MM.1S (cell line): Measurements from ENCODE around the gene ZNF776.
"Not testable (repeated sequence)": the region's sequence is repeated elsewhere in the genome, so short reads cannot be mapped to it uniquely, and the experiment has no call there.

Experiments
- DNase-seq: peaks from one replicate; pipeline ENCODE4 v3.0.0-alpha.2; 2015
- H2AFZ ChIP-seq: fragments of 300-600 bp; sonication (generic); 2 replicates; pipeline ENCODE4 v1.6.0; 2016; ENCODE audit warnings: antibody characterized with exemption, low read length
- H3F3A ChIP-seq: fragments of 300-600 bp; sonication (generic); 2 replicates; pipeline ENCODE4 v1.6.1; 2016; ENCODE audit warnings: mild to moderate bottlenecking, antibody characterized with exemption, low read length, moderate library complexity, mixed read lengths; ENCODE audit not compliant: insufficient read depth
- H3K27ac ChIP-seq: fragments of 300-600 bp; sonication (generic); 2 replicates; pipeline ENCODE4 v1.5.1; 2016; ENCODE audit warnings: mild to moderate bottlenecking, low read length
- H3K27me3 ChIP-seq: fragments of 300-600 bp; sonication (generic); replicated peaks from 2 replicates; pipeline ENCODE4 v1.6.0; 2016; ENCODE audit warnings: low read length; ENCODE audit not compliant: insufficient read depth
- H3K36me3 ChIP-seq: fragments of 300-600 bp; sonication (generic); replicated peaks from 2 replicates; pipeline ENCODE4 v1.6.1; 2016; ENCODE audit warnings: mild to moderate bottlenecking, low read length, mixed read lengths; ENCODE audit not compliant: insufficient read depth
- H3K4me1 ChIP-seq: fragments of 300-600 bp; sonication (generic); 2 replicates; pipeline ENCODE4 v1.6.1; 2016; ENCODE audit warnings: low read length, mixed read lengths
- H3K4me2 ChIP-seq: fragments of 300-600 bp; sonication (generic); 2 replicates; pipeline ENCODE4 v1.6.0; 2016; ENCODE audit warnings: low read depth, low read length
- H3K4me3 ChIP-seq: fragments of 300-600 bp; sonication (generic); 2 replicates; pipeline ENCODE4 v1.5.1; 2016; ENCODE audit warnings: low read length, mixed read lengths
- H3K79me2 ChIP-seq: fragments of 300-600 bp; sonication (generic); 2 replicates; pipeline ENCODE4 v1.6.1; 2016; ENCODE audit warnings: mixed run types, low read length, mixed read lengths
- H3K9ac ChIP-seq: fragments of 300-600 bp; sonication (generic); 2 replicates; pipeline ENCODE4 v1.6.1; 2016; ENCODE audit warnings: low read length, mixed read lengths
- H3K9me2 ChIP-seq: fragments of 300-600 bp; sonication (generic); replicated peaks from 2 replicates; pipeline ENCODE4 v1.6.1; 2016; ENCODE audit warnings: mild to moderate bottlenecking, low read length, mixed read lengths; ENCODE audit not compliant: insufficient read depth
- H3K9me3 ChIP-seq: fragments of 300-600 bp; sonication (generic); replicated peaks from 2 replicates; pipeline ENCODE4 v1.6.1; 2016; ENCODE audit warnings: mild to moderate bottlenecking, low read length, mixed read lengths; ENCODE audit not compliant: insufficient read depth
- H4K20me1 ChIP-seq: fragments of 300-600 bp; sonication (generic); 2 replicates; pipeline ENCODE4 v1.6.1; 2016; ENCODE audit warnings: mild to moderate bottlenecking, low read length, moderate library complexity, mixed read lengths; ENCODE audit not compliant: insufficient read depth
- EZH2 ChIP-seq: fragments of 300-600 bp; sonication (generic); optimal IDR thresholded peaks from 2 replicates; pipeline ENCODE3; 2017; ENCODE audit warnings: low read depth, mild to moderate bottlenecking, antibody characterized with exemption, low read length, mixed read lengths
- EZH2phosphoT487 ChIP-seq: fragments of 300-600 bp; sonication (generic); IDR thresholded peaks from 2 replicates; pipeline ENCODE4 v1.6.1; 2018; ENCODE audit warnings: antibody characterized with exemption, low read length
- TF ChIP-seq, protein P1 (sequence below): fragments of 300-600 bp; sonication (generic); IDR thresholded peaks from 2 replicates; pipeline ENCODE4 v1.5.1; 2016; ENCODE audit warnings: antibody characterized with exemption, low read length, mixed read lengths

The ZNF776 gene

DNA sequence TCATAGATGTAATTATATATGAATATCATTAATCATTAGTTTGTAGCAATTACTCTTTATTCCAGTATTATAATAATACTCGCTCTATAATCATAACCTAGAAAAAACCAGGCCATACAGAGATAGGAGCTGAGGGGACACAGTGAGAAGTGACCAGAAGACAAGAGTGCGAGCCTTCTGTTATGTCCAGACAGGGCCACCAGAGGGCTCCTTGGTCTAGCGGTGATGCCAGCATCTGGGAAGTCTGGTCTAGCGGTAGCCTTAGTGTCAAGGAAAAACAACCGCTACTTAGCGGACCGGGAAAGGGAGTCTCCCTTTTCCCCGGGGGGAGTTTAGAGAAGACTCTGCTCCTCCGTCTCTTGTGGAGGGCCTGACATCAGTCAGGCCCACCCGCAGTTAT is 8.3 kb upstream of the ZNF776 start:
- not testable (repeated sequence) for H3K4me3 ChIP-seq, H3K4me2 ChIP-seq, DNase-seq, H4K20me1 ChIP-seq, H3F3A ChIP-seq, H3K9me2 ChIP-seq, H2AFZ ChIP-seq, H3K9me3 ChIP-seq, H3K4me1 ChIP-seq, H3K9ac ChIP-seq, H3K36me3 ChIP-seq, H3K27me3 ChIP-seq, H3K79me2 ChIP-seq, H3K27ac ChIP-seq
- TF ChIP-seq, protein P1, sequence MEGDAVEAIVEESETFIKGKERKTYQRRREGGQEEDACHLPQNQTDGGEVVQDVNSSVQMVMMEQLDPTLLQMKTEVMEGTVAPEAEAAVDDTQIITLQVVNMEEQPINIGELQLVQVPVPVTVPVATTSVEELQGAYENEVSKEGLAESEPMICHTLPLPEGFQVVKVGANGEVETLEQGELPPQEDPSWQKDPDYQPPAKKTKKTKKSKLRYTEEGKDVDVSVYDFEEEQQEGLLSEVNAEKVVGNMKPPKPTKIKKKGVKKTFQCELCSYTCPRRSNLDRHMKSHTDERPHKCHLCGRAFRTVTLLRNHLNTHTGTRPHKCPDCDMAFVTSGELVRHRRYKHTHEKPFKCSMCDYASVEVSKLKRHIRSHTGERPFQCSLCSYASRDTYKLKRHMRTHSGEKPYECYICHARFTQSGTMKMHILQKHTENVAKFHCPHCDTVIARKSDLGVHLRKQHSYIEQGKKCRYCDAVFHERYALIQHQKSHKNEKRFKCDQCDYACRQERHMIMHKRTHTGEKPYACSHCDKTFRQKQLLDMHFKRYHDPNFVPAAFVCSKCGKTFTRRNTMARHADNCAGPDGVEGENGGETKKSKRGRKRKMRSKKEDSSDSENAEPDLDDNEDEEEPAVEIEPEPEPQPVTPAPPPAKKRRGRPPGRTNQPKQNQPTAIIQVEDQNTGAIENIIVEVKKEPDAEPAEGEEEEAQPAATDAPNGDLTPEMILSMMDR: peak; percentile 8; the same call in 1 of the 2 replicates

GRCh38 chr19:57738770-57739169 is 7.8 kb upstream of the ZNF776 start:
- H3K4me3 ChIP-seq, H3K9ac ChIP-seq, H3K4me2 ChIP-seq, H2AFZ ChIP-seq, H3K27me3 ChIP-seq, H3K4me1 ChIP-seq, H3K36me3 ChIP-seq, H3F3A ChIP-seq, H3K9me2 ChIP-seq, H3K27ac ChIP-seq, H3K79me2 ChIP-seq, H3K9me3 ChIP-seq, DNase-seq, H4K20me1 ChIP-seq: not testable (repeated sequence)

GRCh38 chr19:57747472-57747807 is 825 bp downstream of the ZNF776 start:
- no peak for TF ChIP-seq EZH2
- no peak for TF ChIP-seq EZH2phosphoT487
- TF ChIP-seq, protein P1: no peak
- Histone ChIP-seq H3K9ac (no peak overlapping the region), H3K9me3 (no peaks in the 10 kb centered on the region), H3F3A (no peaks in the 10 kb centered on the region), H3K4me1 (no peaks in the 10 kb centered on the region), H3K27me3 (no peaks in the 10 kb centered on the region), H3K9me2 (no peaks in the 10 kb centered on the region), H2AFZ (peak overlapping the region; percentile 79; the same call in 1 of the 2 replicates), H3K79me2 (peaks cover 15% of the 10 kb centered on the region), H4K20me1 (no peaks in the 10 kb centered on the region), H3K4me3 (peak overlapping the region; percentile 79), H3K27ac (no peak overlapping the region), H3K4me2 (peak overlapping the region; percentile 67), H3K36me3 (peaks cover 13% of the 10 kb centered on the region)
- DNase-seq: no peak

DNA sequence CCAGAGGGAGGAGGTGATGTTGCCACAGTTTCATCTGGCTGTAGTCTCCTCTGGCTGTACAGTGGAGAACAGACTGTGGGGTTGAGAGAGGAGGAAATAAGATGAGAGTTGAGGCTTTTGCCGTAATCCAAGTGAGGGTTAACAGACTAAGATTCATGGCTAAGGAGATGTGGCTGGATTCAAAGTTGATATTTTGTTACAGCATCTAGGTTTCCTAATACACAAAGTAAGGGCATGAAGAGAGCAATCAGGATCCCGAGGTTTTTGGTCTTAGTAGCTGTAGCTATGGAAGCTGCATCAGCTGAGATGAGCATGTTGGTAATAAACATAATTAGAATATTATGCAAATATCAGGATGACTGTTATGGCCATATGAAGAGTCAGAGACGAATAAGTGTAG is 1.4 kb downstream of the ZNF776 start:
- 0 out of 2 replicates have a peak overlapping the region, but pooled peaks have one; percentile 67 for H3K4me2 ChIP-seq
- no peaks in the 10 kb centered on the region for H4K20me1 ChIP-seq
- no peak for DNase-seq
- H3K4me3 ChIP-seq: no peak overlapping the region
- H3F3A ChIP-seq: no peaks in the 10 kb centered on the region
- TF ChIP-seq, protein P1: no peak
- TF ChIP-seq EZH2: no peak
- TF ChIP-seq EZH2phosphoT487: no peak
- H3K36me3 ChIP-seq: peaks cover 19% of the 10 kb centered on the region
- no peaks in the 10 kb centered on the region for H3K27me3 ChIP-seq
- no peak overlapping the region for H3K27ac ChIP-seq
- H2AFZ ChIP-seq: no peak overlapping the region
- no peak overlapping the region for H3K9ac ChIP-seq
- no peaks in the 10 kb centered on the region for H3K9me3 ChIP-seq
- no peaks in the 10 kb centered on the region for H3K9me2 ChIP-seq
- H3K79me2 ChIP-seq: peaks cover 15% of the 10 kb centered on the region
- no peaks in the 10 kb centered on the region for H3K4me1 ChIP-seq
